Kidney epithelial cell (primary cell): ENCODE measurements around the gene CDKAL1. TPM values are rescaled to one million over a fixed set of nuclear protein-coding genes. Genes with fewer than 3 reads are reported as not detected.

Experiments used
- DNase-seq: peaks from one replicate; pipeline ENCODE4 v3.0.0-alpha.2; 2010; ENCODE audit warnings: low read depth
- H3K27me3 ChIP-seq: 2 replicates; pipeline ENCODE4 v1.6.0; 2011; ENCODE audit warnings: low read length; ENCODE audit not compliant: control insufficient read depth, insufficient read depth
- H3K36me3 ChIP-seq: 2 replicates; pipeline ENCODE4 v1.5.1; 2011; ENCODE audit warnings: low read length; ENCODE audit not compliant: control insufficient read depth, insufficient read depth
- H3K4me3 ChIP-seq: 2 replicates; pipeline ENCODE4 v1.5.1; 2011; ENCODE audit warnings: low read depth, mild to moderate bottlenecking, control low read depth, low read length
- CTCF ChIP-seq: IDR thresholded peaks from 2 replicates; pipeline ENCODE4 v1.5.1; 2011; ENCODE audit warnings: mild to moderate bottlenecking, moderate library complexity, low read length, control low read depth, inconsistent platforms; ENCODE audit not compliant: insufficient read depth, poor library complexity, severe bottlenecking
- total RNA-seq: library from RNA; depleted of rRNA; stranded (reverse); fragments of >200 nt; gene quantifications from 2 replicates; pipeline ENCODE4 v1.2.3, GENCODE V29; 2015

The CDKAL1 gene
- total RNA-seq, 1 donor from 2014 or later, result 15.0 TPM

- no peak for TF ChIP-seq CTCF
- DNase-seq, result no peak
These were observed 652.3 kb downstream of the CDKAL1 start for GRCh38 chr6:21186479-21187055.

GRCh38 chr6:21187485-21187884 lies 653.2 kb downstream of the CDKAL1 start:
- Histone ChIP-seq H3K4me3 (no peak overlapping the region), H3K36me3 (no peaks in the 10 kb centered on the region), H3K27me3 (no peaks in the 10 kb centered on the region)
- no peak for DNase-seq
- no peak for TF ChIP-seq CTCF

More at GRCh38 chr6:21186479-21187055, 652.3 kb downstream of the CDKAL1 start:
- Histone ChIP-seq H3K27me3 (no peaks in the 10 kb centered on the region), H3K4me3 (no peak overlapping the region), H3K36me3 (no peaks in the 10 kb centered on the region)

GRCh38 chr6:21188505-21189223 lies 654.4 kb downstream of the CDKAL1 start:
- no peaks in the 10 kb centered on the region for H3K36me3 ChIP-seq
- no peak for DNase-seq
- TF ChIP-seq CTCF, result no peak
- H3K27me3 ChIP-seq, result no peaks in the 10 kb centered on the region
- no peak overlapping the region for H3K4me3 ChIP-seq

GRCh38 chr6:21189759-21190158 lies 655.5 kb downstream of the CDKAL1 start:
- no peak for DNase-seq
- no peaks in the 10 kb centered on the region for H3K27me3 ChIP-seq
- H3K36me3 ChIP-seq, result no peaks in the 10 kb centered on the region
- TF ChIP-seq CTCF, result no peak
- no peak overlapping the region for H3K4me3 ChIP-seq

- TF ChIP-seq CTCF, result no peak
- Histone ChIP-seq H3K27me3 (no peaks in the 10 kb centered on the region), H3K36me3 (no peaks in the 10 kb centered on the region), H3K4me3 (no peak overlapping the region)
- no peak for DNase-seq
These were observed 656.4 kb downstream of the CDKAL1 start for GRCh38 chr6:21190701-21191100.
